RWPE2 (cell line): ENCODE measurements around the gene TP53TG3B.
"Not testable (repeated sequence)": the region's sequence is repeated elsewhere in the genome, so short reads cannot be mapped to it uniquely, and the experiment has no call there.

Source experiments
- ATAC-seq: fragments of 200-7000 bp; cut with Tn5 transposase; 3 replicates; pipeline ENCODE4 v1.9.1; 2021; ENCODE audit warnings: low read depth
- DNase-seq: peaks from one replicate; pipeline ENCODE4 v3.0.0-alpha.2; 2020; ENCODE audit warnings: low spot score
- H3K27ac ChIP-seq: fragments of 450-650 bp; 2 replicates; pipeline ENCODE4 v1.5.1; 2017; ENCODE audit warnings: mild to moderate bottlenecking; ENCODE audit not compliant: poor library complexity, severe bottlenecking
- H3K27me3 ChIP-seq: fragments of 250-450 bp; sonication (Bioruptor Pico); 2 replicates; pipeline ENCODE4 v1.5.1; 2021; ENCODE audit warnings: mild to moderate bottlenecking, moderate library complexity; ENCODE audit not compliant: insufficient read depth, poor library complexity, severe bottlenecking
- H3K36me3 ChIP-seq: fragments of 250-450 bp; sonication (Bioruptor Pico); 2 replicates; pipeline ENCODE4 v1.5.1; 2020; ENCODE audit warnings: low read depth, mild to moderate bottlenecking, moderate library complexity
- H3K4me1 ChIP-seq: fragments of 250-450 bp; sonication (Bioruptor Pico); 2 replicates; pipeline ENCODE4 v1.5.1; 2021; ENCODE audit warnings: mild to moderate bottlenecking, moderate library complexity; ENCODE audit not compliant: insufficient read depth, poor library complexity, severe bottlenecking
- H3K4me3 ChIP-seq: fragments of 250-450 bp; sonication (Bioruptor Pico); 2 replicates; pipeline ENCODE4 v1.5.1; 2021; ENCODE audit warnings: mild to moderate bottlenecking, moderate library complexity; ENCODE audit not compliant: severe bottlenecking
- H3K9me3 ChIP-seq: fragments of 250-450 bp; sonication (Bioruptor Pico); 2 replicates; pipeline ENCODE4 v1.5.1; 2021; ENCODE audit warnings: mild to moderate bottlenecking, moderate library complexity; ENCODE audit not compliant: severe bottlenecking

Gene TP53TG3B, protein sequence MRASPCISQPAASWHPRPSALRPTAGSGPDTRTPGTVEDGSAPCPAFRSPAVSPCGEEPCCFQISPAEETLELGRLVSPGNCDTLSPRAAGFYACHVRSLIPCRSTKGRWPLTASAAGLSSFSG

DNA sequence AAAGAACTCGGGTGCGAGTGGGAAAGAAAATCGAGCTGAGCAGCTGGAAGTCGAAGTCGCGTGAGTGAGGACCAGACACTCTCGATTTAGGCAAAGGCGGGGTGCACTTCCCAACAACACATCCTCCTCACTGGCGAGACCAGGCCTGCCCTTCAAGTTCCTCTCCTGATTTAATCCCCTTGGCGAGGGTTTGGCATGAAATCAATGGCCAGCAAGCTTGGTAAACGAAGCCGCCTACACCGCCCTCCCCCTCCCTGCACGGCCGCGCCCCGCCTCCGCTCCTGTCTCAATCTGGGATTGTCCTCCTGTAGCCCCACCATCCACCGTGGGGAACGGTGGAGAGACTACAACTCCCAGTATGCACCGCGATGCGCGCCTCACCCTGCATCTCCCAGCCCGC is at the start of gene TP53TG3B:
TSS of gene TP53TG3B (plus strand) at position 301 of the 400 bp plus-strand sequence. CDS start at position 369, 68 bp downstream.
- ATAC-seq, H3K27ac ChIP-seq, H3K36me3 ChIP-seq, H3K9me3 ChIP-seq, DNase-seq, H3K4me3 ChIP-seq, H3K4me1 ChIP-seq, H3K27me3 ChIP-seq: not testable (repeated sequence)

GRCh38 chr16:33336226-33337012 is 24.2 kb upstream of the TP53TG3B start:
- H3K36me3 ChIP-seq, H3K4me3 ChIP-seq, H3K4me1 ChIP-seq, H3K9me3 ChIP-seq, DNase-seq, H3K27ac ChIP-seq, ATAC-seq, H3K27me3 ChIP-seq: not testable (repeated sequence)

- not testable (repeated sequence) for DNase-seq, ATAC-seq, H3K27ac ChIP-seq, H3K4me1 ChIP-seq, H3K27me3 ChIP-seq, H3K4me3 ChIP-seq, H3K36me3 ChIP-seq, H3K9me3 ChIP-seq
These were observed 22.8 kb upstream of the TP53TG3B start for GRCh38 chr16:33337627-33338542.

DNA sequence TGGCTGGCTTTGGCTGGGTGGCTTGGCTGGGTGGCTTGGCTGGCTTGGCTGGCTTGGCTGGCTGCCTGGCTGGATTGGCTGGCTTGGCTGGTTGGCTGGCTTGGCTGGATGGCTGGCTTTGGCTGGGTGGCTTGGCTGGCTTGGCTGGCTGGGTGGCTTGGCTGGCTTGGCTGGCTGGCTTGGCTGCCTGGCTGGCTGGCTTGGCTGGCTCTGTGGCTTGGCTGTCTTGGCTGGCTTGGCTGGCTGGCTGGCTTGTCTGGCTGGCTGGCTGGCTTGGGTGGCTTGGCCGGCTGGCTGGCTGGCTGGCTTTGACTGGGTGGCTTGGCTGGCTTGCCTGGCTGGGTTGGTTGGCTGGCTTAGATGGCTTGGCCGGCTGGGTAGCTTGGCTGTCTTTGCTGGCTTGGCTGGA is 22.1 kb upstream of the TP53TG3B start:
- not testable (repeated sequence) for DNase-seq, H3K4me3 ChIP-seq, H3K27ac ChIP-seq, H3K36me3 ChIP-seq, H3K4me1 ChIP-seq, ATAC-seq, H3K9me3 ChIP-seq, H3K27me3 ChIP-seq

GRCh38 chr16:33339093-33340061 is 21.3 kb upstream of the TP53TG3B start:
- H3K27me3 ChIP-seq, H3K27ac ChIP-seq, H3K9me3 ChIP-seq, H3K4me1 ChIP-seq, DNase-seq, H3K36me3 ChIP-seq, H3K4me3 ChIP-seq: not testable (repeated sequence)
- peak; percentile 42; the same call in 1 of the 3 replicates for ATAC-seq
